OCI-M2 (cell line): ENCODE results near the gene MOAP1.
"Not testable (repeated sequence)": the region's sequence is repeated elsewhere in the genome, so short reads cannot be mapped to it uniquely, and the experiment has no call there.

ENCODE experiments used
- DNase-seq: peaks from one replicate; lab custom pipeline; 2025; ENCODE audit not compliant: unreplicated experiment; lab: John Stamatoyannopoulos, UW

The MOAP1 gene

GRCh38 chr14:93148979-93149378 is 35.7 kb downstream of the MOAP1 start:
- no peak for DNase-seq

- no peak for DNase-seq
Observed at GRCh38 chr14:93146119-93146518, 38.6 kb downstream of the MOAP1 start.

GRCh38 chr14:93142854-93143652 is 41.6 kb downstream of the MOAP1 start:
- DNase-seq, result no peak

- no peak for DNase-seq
Observed at GRCh38 chr14:93137864-93138263, 46.8 kb downstream of the MOAP1 start.

- not testable (repeated sequence) for DNase-seq
Observed at GRCh38 chr14:93136508-93136907, 48.2 kb downstream of the MOAP1 start.

GRCh38 chr14:93136009-93136408 is 48.7 kb downstream of the MOAP1 start:
- no peak for DNase-seq

- DNase-seq, result no peak
Observed at GRCh38 chr14:93135399-93135798, 49.3 kb downstream of the MOAP1 start.

GRCh38 chr14:93133464-93133863 is 51.2 kb downstream of the MOAP1 start:
- DNase-seq, result no peak

- DNase-seq, result no peak
Observed at GRCh38 chr14:93132472-93133065, 52.1 kb downstream of the MOAP1 start.
